Measurements from ENCODE around the gene HAUS2. TPM values are rescaled to one million over a fixed set of nuclear protein-coding genes. Genes with fewer than 3 reads are reported as not detected.
"Not testable (repeated sequence)": the region's sequence is repeated elsewhere in the genome, so short reads cannot be mapped to it uniquely, and the experiment has no call there.

The HAUS2 gene
- total and polyA plus RNA-seq, 9 donors: 11.1 to 22.9 (median 17.8) TPM

- intact Hi-C loops (cut with DNase I): no loop called here
- H3K27me3 ChIP-seq: no peaks in the 10 kb centered on the region
- 88 to 90% (median 90%) methylated on average over 1 of the region's 1 CpG for WGBS, 3 donors
These were observed 4.9 kb downstream of the HAUS2 start for GRCh38 chr15:42553554-42553953.

GRCh38 chr15:42556550-42557207 lies 8.0 kb downstream of the HAUS2 start:
- DNase-seq: peak in 1 of 5 donors; percentile 40

More at GRCh38 chr15:42553554-42553953, 4.9 kb downstream of the HAUS2 start:
- Histone ChIP-seq H3K9me3 (no peaks in the 10 kb centered on the region), H3K4me3 (no peak overlapping the region), H3K27ac (no peak overlapping the region), H3K36me3 (no peaks in the 10 kb centered on the region), H3K4me1 (ENCODE audit: insufficient read depth) (peaks cover 2% of the 10 kb centered on the region)
- DNase-seq: no peak
- TF ChIP-seq POLR2A (IDR thresholded peaks at IDR 0.05) (no peak), CTCF (IDR thresholded peaks at IDR 0.05) (no peak), EP300 (IDR thresholded peaks at IDR 0.05) (no peak)

GRCh38 chr15:42558739-42559138 lies 10.1 kb downstream of the HAUS2 start:
- 95 to 97% (median 95%) methylated on average over 3 of the region's 3 CpGs for WGBS, 3 donors
- TF ChIP-seq EP300 (IDR thresholded peaks at IDR 0.05) (no peak), POLR2A (IDR thresholded peaks at IDR 0.05) (no peak), CTCF (IDR thresholded peaks at IDR 0.05) (no peak)
- Histone ChIP-seq H3K4me1 (ENCODE audit: insufficient read depth) (no peaks in the 10 kb centered on the region), H3K27me3 (no peaks in the 10 kb centered on the region), H3K4me3 (no peak overlapping the region), H3K27ac (no peak overlapping the region), H3K9me3 (no peaks in the 10 kb centered on the region), H3K36me3 (no peaks in the 10 kb centered on the region)
- DNase-seq: no peak
- intact Hi-C loops (cut with DNase I): no loop called here

More at GRCh38 chr15:42556550-42557207, 8.0 kb downstream of the HAUS2 start:
- WGBS, 3 donors: 88 to 95% (median 91%) methylated on average over 11 to 12 of the region's 12 CpGs
- H3K27me3 ChIP-seq; H3K36me3 ChIP-seq; H3K9me3 ChIP-seq; H3K4me1 ChIP-seq (ENCODE audit: insufficient read depth); H3K4me3 ChIP-seq; intact Hi-C loops (cut with DNase I); H3K27ac ChIP-seq: not testable (repeated sequence)

GRCh38 chr15:42575188-42576039 lies 26.8 kb downstream of the HAUS2 start, which contains the start of gene STARD9:
Gene STARD9 (plus strand): TSS chr15:42575606. CDS start chr15:42575716, 110 bp downstream.
- intact Hi-C loops (cut with DNase I): no loop called here
- H3K27ac ChIP-seq: peak within 1 kb of the TSS; percentile 34 to 87
- TF ChIP-seq EP300 (IDR thresholded peaks at IDR 0.05): no peak
- TF ChIP-seq POLR2A (IDR thresholded peaks at IDR 0.05): peak; percentile 72
- H3K36me3 ChIP-seq: no peaks in the 10 kb centered on the region
- peaks cover 20% of the 10 kb centered on the region for H3K4me1 ChIP-seq (ENCODE audit: insufficient read depth)
- WGBS, 3 donors: 0 to 1% (median 0%) methylated on average over 65 to 95 of the region's 95 CpGs
- H3K9me3 ChIP-seq: no peaks in the 10 kb centered on the region
- peak; percentile 98 to 99 (median 99) for DNase-seq
- H3K4me3 ChIP-seq: peak within 1 kb of the TSS; percentile 92
- H3K27me3 ChIP-seq: no peaks in the 10 kb centered on the region

- no peak for DNase-seq
- Histone ChIP-seq H3K9me3 (no peaks in the 10 kb centered on the region), H3K27ac (peak overlapping the region; percentile 34 to 87), H3K4me3 (peak overlapping the region; percentile 92), H3K27me3 (no peaks in the 10 kb centered on the region), H3K36me3 (no peaks in the 10 kb centered on the region), H3K4me1 (ENCODE audit: insufficient read depth) (peaks cover 21% of the 10 kb centered on the region)
- intact Hi-C loops (cut with DNase I): no loop called here
- TF ChIP-seq CTCF (IDR thresholded peaks at IDR 0.05) (no peak), POLR2A (IDR thresholded peaks at IDR 0.05) (no peak), EP300 (IDR thresholded peaks at IDR 0.05) (no peak)
- 5 to 8% (median 6%) methylated on average over 16 of the region's 16 CpGs for WGBS, 3 donors
These were observed 27.5 kb downstream of the HAUS2 start for GRCh38 chr15:42576040-42576594.
